Thyroid gland (tissue), 4 donors: Measurements from ENCODE around the gene TLCD5.

Source experiments
- POLR2A ChIP-seq, 2 donors: fragments of 450-650 bp; IDR thresholded peaks; one replicate each; pipeline ENCODE4 v1.6.1; 2017; ENCODE audit warnings: antibody characterized with exemption in 2 of 2, mild to moderate bottlenecking in 2 of 2, moderate library complexity in 1 of 2
- TF ChIP-seq, protein P1 (sequence below), 6 experiments: fragments of 200-600 bp in 3 of 6; fragments of 450-650 bp in 3 of 6; sonication (generic) in 3 of 6; IDR thresholded peaks; one replicate each; pipeline ENCODE4 v1.5.1; 2016 to 2019; ENCODE audit warnings: antibody characterized with exemption in 6 of 6, mild to moderate bottlenecking in 2 of 6, inconsistent platforms in 1 of 6, moderate library complexity in 1 of 6

DNA sequence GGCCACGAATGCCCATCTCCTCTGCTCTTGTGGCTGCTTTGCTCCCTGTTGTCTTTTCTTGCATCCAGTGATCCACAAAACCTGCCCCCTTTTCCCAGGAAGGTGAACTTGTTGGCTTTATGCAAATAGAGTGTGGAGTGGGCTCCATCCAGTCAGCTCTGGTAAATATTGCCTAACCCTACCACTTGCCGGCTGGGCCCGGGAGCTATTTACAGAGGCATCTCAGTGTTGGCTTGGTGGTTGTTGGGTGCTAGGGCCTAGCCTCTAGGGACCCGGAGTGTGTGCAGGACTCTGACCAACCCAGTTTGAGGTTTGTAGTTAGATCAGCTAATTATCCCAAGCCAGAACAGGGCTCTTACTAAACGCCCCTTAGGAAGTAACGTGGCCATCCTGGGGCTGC is 40.8 kb upstream of the TLCD5 start:
- TF ChIP-seq, protein P1, sequence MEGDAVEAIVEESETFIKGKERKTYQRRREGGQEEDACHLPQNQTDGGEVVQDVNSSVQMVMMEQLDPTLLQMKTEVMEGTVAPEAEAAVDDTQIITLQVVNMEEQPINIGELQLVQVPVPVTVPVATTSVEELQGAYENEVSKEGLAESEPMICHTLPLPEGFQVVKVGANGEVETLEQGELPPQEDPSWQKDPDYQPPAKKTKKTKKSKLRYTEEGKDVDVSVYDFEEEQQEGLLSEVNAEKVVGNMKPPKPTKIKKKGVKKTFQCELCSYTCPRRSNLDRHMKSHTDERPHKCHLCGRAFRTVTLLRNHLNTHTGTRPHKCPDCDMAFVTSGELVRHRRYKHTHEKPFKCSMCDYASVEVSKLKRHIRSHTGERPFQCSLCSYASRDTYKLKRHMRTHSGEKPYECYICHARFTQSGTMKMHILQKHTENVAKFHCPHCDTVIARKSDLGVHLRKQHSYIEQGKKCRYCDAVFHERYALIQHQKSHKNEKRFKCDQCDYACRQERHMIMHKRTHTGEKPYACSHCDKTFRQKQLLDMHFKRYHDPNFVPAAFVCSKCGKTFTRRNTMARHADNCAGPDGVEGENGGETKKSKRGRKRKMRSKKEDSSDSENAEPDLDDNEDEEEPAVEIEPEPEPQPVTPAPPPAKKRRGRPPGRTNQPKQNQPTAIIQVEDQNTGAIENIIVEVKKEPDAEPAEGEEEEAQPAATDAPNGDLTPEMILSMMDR (IDR thresholded peaks at IDR 0.05), result no peak
- no peak for TF ChIP-seq POLR2A (IDR thresholded peaks at IDR 0.05)
